ENCODE data around the gene PLSCR1.
"Not testable (repeated sequence)": the region's sequence is repeated elsewhere in the genome, so short reads cannot be mapped to it uniquely, and the experiment has no call there.

The PLSCR1 gene

DNA sequence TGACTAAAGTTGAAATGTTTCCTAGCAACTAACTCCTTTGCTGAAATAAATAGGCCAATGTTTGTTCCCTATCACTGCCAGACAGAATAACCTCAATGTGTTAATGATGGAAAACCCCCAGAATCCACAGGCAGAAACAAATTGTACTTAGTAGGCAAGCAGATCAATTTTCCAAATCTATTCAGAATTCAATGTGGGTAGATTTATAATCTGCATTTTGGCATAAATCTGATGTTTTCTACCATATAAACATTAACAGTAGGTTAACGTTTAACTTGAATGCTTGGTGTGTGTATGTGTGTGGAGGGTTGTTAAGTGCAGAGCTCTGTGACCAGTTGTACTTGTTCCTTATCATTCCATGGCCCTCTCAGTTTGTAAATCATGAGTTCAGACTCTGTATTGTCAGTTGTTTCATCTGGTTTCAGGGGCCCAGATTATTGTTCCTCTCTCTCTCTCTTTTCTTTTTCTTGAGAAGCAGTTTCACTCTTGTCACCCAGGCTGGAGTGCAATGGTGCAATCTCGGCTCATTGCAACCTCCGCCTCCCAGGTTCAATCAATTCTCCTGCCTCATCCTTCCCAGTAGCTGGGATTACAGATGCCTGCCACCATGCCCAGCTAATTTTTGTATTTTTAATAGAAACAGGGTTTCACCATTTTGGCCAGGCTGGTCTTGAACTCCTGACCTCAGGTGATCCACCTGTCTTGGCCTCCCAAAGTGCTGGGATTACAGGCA, 32.8 kb downstream of the PLSCR1 start:
- no peak for DNase-seq

DNA sequence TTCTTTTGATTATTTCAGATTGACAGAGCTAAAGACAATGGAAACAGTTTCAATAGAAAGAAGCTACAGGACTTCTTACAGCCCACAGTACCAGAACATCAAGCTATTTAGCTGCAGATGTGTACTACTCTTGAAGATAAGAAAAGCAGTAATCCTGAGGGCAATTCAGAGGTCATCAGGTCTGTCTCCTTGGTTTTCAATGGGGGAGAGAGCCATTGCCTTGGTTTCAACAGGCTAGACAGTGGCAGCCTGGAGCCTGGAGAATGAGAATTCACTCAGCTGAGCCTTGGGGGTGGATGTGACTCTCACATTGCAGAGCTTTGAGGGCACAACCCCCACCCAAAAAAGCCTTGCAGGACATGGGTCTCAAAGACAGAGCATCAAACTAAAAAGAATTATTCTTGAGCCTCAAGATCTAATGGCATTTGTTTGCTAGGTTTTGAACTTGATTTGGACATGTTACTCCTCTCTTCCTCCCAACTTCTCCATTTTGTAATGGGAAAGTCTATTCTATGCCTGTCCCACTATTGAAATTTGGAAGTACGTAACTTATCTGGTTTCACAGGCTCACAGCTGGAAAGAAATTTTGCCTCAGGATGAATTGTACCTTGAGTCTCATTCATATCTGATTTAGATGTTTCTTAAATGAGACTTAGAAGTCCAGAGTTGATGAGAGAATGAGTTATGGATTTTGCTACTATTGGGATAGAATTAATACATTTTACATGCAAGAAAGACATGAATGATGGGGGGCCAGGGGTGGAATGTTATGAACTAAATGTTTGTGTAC, 36.9 kb downstream of the PLSCR1 start:
- DNase-seq: no peak

DNA sequence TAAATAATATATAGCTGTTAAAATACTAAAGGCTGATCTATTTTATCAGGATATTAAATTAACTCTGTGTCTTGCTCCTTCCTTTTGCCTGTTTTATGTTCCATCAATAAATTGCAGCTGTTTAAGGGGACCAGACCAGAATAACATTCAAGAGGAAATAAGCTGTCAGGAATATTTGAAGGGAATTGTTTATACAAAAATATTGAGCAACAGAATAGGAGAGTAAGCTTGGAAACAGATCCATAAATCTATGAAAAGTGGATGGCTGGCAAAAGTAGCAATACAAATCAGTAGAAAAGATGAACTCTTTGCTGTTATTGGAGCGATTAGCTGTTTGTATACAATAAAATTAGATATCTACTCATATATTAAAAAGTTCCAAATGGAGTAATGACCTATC, 38.9 kb downstream of the PLSCR1 start:
- DNase-seq: no peak

DNA sequence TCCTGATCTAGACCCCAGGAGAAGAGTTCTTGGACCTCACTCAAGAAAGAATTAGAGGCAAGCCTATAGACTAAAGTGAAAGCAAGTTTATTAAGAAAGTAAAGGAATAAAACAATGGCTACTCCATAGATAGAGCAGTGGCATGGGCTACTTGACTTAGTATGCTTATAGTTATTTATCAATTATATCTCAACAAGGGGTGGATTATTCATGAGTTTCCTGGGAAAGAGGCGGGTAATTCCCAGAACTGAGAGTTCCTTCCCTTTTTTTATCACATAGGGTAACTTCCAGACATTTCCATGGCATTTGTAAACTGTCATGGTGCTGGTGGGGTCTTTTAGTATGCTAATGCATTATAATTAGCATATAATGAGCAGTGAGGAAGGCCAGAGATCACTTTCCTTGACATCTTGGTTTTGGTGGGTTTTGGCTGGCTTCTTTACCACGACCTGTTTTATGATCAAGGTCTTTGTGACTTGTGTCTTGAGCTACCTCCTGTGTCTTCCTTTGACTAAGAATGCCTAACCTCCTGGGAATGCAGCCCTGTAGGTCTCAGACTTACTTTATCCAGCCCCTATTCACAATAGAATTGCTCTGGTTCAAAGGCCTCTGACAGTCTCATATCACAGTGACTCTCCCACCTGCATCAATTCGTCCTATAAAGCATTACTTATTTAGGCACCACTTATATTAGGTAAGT, 39.8 kb downstream of the PLSCR1 start:
- DNase-seq: no peak

DNA sequence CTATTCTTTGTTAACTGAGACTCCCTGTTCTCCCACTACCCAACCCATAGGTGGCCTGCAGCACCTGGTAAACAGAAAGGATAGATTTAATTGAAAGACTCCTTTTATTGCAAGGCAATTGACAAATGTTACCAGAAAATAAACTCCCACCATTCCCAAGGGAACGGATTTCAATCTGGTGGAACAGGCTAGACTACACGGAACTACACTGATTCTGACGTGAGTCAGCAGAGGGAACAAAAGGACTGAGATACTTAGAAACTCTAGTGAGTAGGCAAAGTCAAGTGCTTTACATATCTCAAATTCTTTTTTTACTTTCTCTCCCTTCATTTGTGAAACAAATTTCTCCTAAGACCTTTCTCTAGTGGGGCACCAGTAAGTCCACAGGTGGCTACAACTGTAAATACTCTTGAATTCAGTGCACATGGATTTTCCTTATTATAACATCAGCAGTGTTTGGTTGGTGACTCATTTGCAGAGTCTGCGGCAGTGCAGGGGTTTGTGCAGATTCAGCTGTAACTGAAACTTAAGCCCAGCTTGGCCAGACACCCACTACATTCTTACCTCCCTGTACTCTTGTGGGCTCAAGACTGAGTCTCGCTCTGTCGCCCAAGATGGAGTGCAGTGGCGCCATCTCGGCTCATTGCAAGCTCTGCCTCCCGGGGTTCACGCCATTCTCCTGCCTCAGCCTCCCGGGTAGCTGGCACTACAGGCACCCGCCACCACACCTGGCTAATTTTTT, 40.8 kb downstream of the PLSCR1 start:
- DNase-seq: no peak

DNA sequence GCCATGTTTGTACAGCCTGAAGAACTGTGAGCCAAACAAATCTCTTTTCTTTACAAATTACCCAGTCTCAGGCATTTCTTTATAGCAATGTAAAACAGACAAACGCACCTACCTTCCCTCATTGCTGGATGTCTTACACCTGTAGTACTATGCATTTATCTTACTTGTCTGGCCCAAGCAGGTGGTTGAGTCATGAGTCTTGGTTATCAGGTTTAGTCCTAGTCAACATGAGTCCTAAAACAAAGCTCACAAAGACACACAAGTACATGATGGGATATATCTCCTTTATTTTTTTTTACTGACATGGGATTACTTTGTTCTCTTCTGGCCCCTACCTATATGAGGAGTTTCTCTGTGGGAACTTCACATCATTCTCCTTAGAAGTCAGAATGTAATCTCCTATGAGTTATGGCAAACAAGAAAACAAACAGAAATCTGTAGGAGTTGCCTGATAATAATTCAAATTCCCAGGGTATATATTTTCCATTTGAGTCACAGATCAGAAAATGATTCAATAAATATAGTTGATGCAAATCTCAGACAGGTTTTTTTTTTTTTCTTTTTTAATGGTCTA, 41.4 kb downstream of the PLSCR1 start:
- DNase-seq: no peak

DNA sequence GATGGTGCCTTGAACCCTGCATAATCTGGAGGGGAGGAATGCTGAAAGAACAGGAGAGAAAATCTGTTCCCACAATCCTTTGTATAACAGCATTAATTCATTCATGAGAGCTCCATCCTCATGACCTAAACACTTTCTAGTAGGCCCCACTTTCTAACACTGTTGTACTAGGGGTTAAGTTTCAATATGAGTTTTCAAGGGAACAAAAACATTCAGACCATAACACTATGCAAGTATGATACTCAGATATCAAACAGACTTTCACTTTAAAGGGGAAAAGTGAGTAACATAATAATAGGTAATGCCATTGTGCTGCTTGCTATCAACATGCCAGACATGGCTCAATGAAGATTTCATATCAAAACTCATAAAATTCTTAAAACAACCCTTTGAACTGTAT, 42.7 kb downstream of the PLSCR1 start:
- DNase-seq: no peak

DNA sequence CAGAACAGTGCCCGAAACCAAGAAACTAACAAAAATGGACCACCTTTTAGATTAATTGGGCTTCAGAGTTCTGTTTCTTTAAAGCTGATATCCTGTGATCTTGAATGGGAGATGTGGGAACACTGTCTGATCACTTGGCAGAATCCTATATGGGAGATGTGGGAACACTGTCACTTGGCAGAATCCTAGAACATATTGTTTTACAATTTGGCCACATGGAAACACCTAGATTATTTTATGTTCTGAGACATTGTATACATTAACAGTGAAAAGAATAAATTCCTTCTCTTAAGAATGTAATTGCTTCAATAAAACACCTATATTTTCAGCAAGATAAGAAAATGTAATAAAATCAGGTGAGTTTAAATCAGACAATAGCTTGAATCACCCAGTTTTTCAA, 44.7 kb downstream of the PLSCR1 start:
- DNase-seq: no peak

DNA sequence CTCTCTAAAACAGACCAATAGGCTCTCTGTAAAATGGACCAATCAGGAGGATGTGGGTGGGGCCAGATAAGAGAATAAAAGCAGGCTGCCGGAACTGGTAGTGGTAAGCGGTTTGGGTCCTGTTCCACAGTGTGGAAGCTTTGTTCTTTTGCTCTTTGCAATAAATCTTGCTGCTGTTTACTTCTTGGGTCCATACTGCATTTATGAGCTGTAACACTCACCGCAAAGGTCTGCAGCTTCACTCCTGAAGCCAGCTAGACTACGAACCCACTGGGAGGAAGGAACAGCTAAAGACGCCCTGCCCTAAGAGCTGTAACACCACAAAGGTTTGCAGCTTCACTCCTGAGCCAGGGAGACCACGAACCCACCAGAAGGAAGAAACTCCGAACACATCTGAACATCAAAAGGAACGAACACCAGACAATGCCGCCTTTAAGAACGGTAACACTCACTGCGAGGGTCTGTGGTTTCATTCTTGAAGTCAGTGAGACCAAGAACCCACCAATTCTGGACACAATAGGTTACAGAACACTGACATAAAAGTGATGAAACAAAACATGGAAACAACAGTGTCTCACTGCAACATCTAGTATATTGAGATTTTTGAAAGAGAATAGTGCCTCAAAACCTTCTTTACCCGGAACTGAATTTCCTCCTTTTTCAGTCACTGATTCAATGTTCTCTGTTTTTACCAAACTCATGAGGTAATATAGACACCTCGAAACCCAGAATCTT, 46.2 kb downstream of the PLSCR1 start:
- no peak for DNase-seq

DNA sequence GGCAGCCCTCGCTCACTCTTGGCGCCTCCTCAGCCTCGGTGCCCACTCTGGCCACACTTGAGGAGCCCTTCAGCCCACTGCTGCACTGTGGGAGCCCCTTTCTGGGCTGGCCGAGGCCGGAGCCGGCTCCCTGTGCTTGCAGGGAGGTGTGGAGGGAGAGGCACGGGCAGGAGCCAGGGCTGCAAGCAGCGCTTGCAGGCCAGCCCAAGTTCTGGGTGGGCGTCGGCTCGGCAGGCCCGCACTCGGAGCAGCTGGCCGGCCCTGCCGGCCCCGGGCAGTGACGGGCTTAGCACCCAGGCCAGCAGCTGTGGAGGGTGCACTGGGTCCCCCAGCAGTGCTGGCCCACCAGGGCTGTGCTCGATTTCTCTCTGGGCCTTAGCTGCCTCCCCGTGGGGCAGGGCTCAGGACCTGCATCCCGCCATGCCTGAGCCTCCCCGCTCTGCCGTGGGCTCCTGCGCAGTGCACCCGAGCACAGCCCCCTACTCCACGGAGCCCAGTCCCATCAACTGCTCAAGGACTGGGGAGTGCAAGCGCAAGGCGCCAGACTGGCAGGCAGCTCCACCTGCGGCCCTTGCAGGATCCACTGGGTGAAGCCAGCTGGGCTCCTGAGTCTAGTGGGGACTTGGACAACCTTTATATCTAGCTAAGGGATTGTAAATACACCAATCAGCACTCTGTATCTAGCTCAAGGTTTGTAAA, 47.1 kb downstream of the PLSCR1 start:
- not testable (repeated sequence) for DNase-seq

DNA sequence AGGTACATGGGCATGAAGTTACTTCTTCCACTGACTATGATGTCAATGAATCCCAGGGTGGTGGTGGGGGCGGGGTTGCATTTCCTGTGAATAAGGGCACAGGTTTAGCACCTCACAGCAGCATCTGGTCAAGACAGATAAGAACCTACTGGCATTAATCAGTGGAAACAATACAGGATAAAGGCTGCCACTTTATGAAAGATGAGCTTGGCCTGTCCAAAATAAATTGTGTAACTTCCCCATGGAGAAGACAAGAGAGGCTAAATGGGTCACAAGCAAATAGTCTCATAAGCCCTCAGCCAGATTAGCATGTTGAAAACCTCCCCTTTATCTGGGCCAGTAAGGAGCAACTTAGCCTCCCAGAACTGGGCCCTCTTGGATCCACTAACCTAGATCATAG, 47.7 kb downstream of the PLSCR1 start:
- no peak for DNase-seq

DNA sequence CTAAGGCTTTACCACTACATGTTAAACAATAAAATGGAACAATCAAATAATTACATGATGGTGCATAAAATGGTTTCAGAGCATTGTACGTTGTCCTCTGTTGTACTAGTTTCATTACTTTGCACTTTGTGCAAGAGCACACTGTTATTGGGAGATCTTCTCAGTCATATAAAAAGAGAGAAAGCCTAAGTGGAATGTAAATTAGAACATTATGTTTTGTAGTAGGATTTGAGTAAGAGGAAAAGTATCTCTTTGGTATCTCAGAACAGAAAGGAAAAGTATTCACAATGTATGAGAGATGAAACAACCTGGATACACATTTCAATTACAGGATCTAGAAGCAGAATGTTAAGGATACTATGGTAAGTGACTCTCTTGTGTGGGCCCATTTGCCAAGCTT, 48.2 kb downstream of the PLSCR1 start:
- no peak for DNase-seq

DNA sequence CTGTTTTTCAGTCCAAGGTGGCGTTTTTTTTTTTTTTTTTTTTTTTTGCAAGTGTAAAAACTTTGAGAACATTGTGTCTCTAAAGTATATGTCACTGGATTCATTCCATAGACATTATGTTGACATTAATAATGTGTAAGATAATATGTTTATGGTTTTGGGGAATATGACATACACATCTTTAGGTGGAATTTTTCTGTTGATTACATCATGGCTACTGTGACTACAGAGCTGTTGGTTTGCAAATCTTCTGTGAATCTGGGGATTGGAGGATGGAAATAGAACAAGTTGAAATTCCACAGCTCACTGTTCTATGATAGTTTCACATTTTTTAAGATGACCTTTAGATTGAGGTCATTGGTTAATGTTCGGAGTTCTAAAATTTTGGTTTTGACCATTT, 50.6 kb downstream of the PLSCR1 start:
- no peak for DNase-seq

DNA sequence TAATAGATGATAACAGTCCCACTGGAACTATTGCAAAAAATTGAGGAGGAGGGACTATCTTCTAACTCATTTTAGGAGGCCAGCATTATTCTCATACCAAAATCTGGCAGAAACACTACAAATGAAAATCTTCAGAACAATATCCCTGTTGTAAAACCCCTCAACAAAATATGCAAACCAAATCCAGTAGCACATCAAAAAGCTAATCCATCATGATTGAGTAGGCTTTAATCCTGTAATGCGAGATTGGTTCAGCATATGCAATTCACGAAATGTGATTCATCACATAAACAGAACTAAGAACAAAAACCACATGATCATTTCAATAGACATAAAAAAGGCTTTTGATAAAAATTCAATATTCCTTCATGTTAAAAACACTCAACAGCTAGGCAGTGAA, 51.2 kb downstream of the PLSCR1 start:
- DNase-seq: no peak

DNA sequence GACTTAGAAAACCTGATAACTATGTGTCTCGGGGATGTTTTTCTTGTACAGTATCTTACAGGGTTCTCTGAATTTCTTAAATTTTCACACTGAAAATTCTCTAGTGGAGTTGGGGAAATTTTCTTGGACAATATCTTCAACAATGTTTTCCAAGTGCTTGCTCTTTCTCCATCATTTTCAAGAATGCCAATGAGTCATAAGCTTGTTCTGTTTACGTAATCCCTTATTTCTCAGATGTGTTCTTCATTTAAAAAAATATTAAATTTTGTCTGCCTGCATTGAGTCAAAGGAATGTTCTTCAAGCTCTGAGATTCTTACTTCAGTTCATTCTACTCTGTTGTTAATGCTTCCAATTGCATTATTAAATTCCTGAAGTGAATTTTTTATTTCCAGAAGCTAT, 53.1 kb downstream of the PLSCR1 start:
- no peak for DNase-seq

DNA sequence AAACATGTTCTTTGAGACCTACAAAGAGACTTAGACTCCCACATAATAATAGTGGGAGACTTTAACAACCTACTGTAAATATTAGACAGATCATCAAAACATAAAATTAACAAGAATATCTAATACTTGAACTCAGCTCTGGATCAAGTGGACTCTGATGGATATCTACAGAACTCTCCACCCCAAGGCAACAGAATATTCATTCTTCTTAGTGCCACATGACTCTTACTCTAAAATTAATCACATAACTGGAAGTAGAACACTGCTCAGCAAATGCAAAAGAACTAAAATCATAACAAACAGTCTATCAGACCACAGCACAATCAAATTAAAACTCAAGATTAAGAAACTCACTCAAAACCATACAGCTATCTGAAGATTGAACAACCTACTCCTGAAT, 59.1 kb downstream of the PLSCR1 start:
- no peak for DNase-seq

DNA sequence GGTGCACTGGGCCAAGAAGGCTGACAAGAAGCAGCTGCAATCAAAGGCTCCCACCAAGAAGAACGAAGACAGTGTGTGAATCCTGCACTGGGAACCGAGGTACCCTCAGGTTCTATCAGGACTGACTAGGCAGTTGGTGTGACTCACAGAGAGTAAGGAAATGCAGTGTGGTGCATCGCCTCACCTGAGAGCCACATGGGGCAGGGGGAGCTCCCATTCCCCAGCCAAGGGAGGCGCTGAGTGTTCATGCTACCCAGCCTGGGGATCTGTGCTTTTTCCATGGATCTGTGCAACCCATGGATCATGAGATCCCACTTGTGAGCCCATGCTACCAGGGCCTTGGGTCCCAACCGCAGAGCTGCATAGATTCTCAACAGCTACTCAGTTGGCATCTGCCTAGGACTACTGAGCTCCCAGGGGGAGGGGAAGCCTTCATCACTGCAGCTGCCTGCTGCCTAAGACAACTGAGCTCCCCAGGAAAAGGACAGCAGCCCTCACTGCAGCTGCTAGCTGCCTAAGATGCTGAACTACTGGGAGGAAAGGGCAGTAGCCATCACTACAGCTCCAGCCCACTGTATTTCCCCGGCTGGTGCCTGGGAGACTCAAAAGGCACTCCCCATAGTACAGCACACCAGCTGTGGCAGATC, 68.2 kb downstream of the PLSCR1 start:
- DNase-seq: no peak

DNA sequence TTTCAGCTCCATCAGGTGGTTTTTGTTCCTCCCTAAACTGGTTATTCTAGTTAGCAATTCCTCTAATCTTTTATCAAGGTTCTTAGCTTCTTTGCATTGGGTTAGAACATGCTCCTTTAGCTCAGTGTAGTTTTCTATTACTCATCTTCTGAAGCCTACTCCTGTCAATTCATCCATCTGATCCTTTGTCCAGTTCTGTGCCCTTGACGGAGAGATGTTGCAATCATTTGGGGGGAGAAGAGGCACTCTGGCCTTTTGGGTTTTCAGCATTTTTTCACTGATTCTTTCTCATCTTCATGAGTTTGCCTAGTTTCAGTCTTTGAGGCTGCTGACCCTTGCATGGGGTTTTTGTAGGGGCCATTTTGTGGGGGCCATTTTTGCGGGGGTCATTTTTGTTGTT, 69.4 kb downstream of the PLSCR1 start:
- not testable (repeated sequence) for DNase-seq

DNA sequence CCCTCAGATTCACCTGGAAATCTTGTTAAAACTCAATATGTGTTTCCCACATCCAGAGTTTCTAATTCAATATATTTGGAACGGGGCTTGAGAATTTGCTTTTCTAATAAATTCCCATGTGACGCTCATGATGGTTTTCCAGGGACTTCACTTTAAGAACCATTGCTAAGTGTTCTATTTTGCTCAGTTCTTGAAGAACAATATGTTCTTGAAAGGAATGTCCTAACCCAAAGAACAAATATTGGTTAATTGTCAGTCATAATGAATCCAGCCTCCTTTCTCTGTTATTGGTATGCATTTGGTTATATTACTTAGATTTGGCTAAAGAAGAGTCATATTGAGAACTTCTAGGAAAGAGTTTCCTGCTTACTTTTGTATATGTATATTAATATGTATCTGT, 70.7 kb downstream of the PLSCR1 start:
- DNase-seq: no peak

DNA sequence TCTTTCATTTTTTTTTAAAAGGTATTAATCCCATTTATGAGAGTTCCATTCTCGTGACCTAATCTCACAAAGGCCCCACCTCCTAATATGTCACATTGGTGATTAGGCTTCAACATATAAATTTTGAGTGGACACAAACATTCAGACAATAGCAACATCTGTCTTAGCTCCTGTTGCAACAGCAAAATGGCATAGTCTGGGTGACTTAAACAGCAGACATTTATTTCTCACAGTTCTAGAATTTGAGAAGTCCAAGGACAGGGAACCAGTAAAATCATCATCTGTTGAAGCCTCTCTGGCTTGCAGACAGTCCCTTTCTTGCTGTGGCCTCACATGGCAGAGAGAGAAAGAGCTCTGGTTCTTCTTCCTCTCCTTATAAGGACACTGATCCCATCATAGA, 71.8 kb downstream of the PLSCR1 start:
- no peak for DNase-seq

DNA sequence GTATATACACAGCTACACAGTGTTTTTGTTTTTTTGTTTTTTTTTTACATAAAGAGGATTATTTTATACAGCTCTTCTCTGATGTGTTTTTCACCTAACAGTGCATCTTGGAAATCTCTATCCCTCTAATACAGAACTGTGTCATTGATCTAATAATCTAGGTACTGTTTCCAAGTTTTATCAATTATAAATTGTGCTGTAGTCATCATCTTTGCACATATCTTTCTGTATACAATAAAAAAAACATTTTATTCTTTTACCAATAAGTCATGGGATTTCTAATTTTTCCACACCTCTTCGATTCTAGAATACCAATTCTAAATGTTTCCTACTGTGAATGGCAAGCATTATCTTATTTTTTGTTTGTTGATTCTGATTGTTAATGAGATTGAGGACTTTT, 73.4 kb downstream of the PLSCR1 start:
- no peak for DNase-seq

Data from stimulated activated naive CD4-positive, alpha-beta T cell treated with Interleukin-2 at 50 U/mL for 16 hours (primary cell).